H9 (cell line): ENCODE measurements around the gene KIF21A. TPM values are rescaled to one million over a fixed set of nuclear protein-coding genes. Genes with fewer than 3 reads are reported as not detected.

ENCODE experiments used
- DNase-seq: peaks from one replicate; pipeline ENCODE4 v3.0.0-alpha.2; 2017
- H2AFZ ChIP-seq: one replicate; pipeline ENCODE4 v1.6.1; 2013; ENCODE audit warnings: mild to moderate bottlenecking, low read length, control low read depth, moderate library complexity
- H2AK5ac ChIP-seq: 2 replicates; pipeline ENCODE4 v1.6.1; 2013; ENCODE audit warnings: low read length, control low read depth, mixed read lengths; ENCODE audit not compliant: insufficient read length
- H2BK120ac ChIP-seq: one replicate; pipeline ENCODE4 v1.6.1; 2013; ENCODE audit warnings: low read depth, mild to moderate bottlenecking, low read length, control low read depth, inconsistent platforms; ENCODE audit not compliant: poor library complexity, severe bottlenecking
- H2BK12ac ChIP-seq: 2 replicates; pipeline ENCODE4 v1.6.1; 2013; ENCODE audit warnings: low read length, control low read depth, mixed read lengths, low read depth; ENCODE audit not compliant: insufficient read length
- H2BK15ac ChIP-seq: 2 replicates; pipeline ENCODE4 v1.6.1; 2013; ENCODE audit warnings: low read depth, low read length, control low read depth
- H2BK20ac ChIP-seq: one replicate; pipeline ENCODE4 v1.6.1; 2013; ENCODE audit warnings: low read depth, mild to moderate bottlenecking, low read length, control low read depth, inconsistent platforms; ENCODE audit not compliant: poor library complexity, severe bottlenecking
- H2BK5ac ChIP-seq: 2 replicates; pipeline ENCODE4 v1.6.1; 2013; ENCODE audit warnings: low read length, control low read depth, mixed read lengths; ENCODE audit not compliant: insufficient read length
- H3K14ac ChIP-seq: 2 replicates; pipeline ENCODE4 v1.6.1; 2013; ENCODE audit warnings: low read length, control low read depth; ENCODE audit not compliant: insufficient read depth
- H3K18ac ChIP-seq: 2 replicates; pipeline ENCODE4 v1.6.1; 2013; ENCODE audit warnings: low read depth, mild to moderate bottlenecking, mixed read lengths, low read length, control low read depth; ENCODE audit not compliant: insufficient read length
- H3K23ac ChIP-seq: 2 replicates; pipeline ENCODE4 v1.6.1; 2013; ENCODE audit warnings: low read length, control low read depth, mixed read lengths, low read depth; ENCODE audit not compliant: insufficient read length
- H3K23me2 ChIP-seq: 2 replicates; pipeline ENCODE4 v1.6.1; 2013; ENCODE audit warnings: low read depth, mild to moderate bottlenecking, mixed read lengths, low read length, control low read depth; ENCODE audit not compliant: insufficient read length, poor library complexity, severe bottlenecking
- H3K27ac ChIP-seq: 2 replicates; pipeline ENCODE4 v1.5.1; 2013; ENCODE audit warnings: low read length, control low read depth, mixed read lengths, low read depth; ENCODE audit not compliant: insufficient read length
- H3K27me3 ChIP-seq: 2 replicates; pipeline ENCODE4 v1.6.1; 2013; ENCODE audit warnings: low read length, control low read depth, inconsistent platforms; ENCODE audit not compliant: insufficient read depth
- H3K4ac ChIP-seq: 2 replicates; pipeline ENCODE4 v1.6.1; 2013; ENCODE audit warnings: low read depth, mild to moderate bottlenecking, control low read depth, inconsistent platforms, low read length, moderate library complexity
- H3K4me1 ChIP-seq: 2 replicates; pipeline ENCODE4 v1.6.1; 2013; ENCODE audit warnings: low read length, control low read depth, inconsistent platforms; ENCODE audit not compliant: insufficient read depth
- H3K4me2 ChIP-seq: 2 replicates; pipeline ENCODE4 v1.6.1; 2013; ENCODE audit warnings: low read length, control low read depth, mixed read lengths; ENCODE audit not compliant: insufficient read length, insufficient read depth
- H3K56ac ChIP-seq: 2 replicates; pipeline ENCODE4 v1.6.1; 2013; ENCODE audit warnings: low read depth, mild to moderate bottlenecking, mixed read lengths, low read length, control low read depth; ENCODE audit not compliant: insufficient read length
- H3K79me1 ChIP-seq: 2 replicates; pipeline ENCODE4 v1.6.1; 2013; ENCODE audit warnings: low read depth, mild to moderate bottlenecking, moderate library complexity, low read length, control low read depth, inconsistent platforms; ENCODE audit not compliant: insufficient read depth, poor library complexity, severe bottlenecking
- H3K79me2 ChIP-seq: 2 replicates; pipeline ENCODE4 v1.6.1; 2013; ENCODE audit warnings: low read length, control low read depth, inconsistent platforms; ENCODE audit not compliant: insufficient read depth
- H3K9ac ChIP-seq: 2 replicates; pipeline ENCODE4 v1.6.1; 2013; ENCODE audit warnings: low read length, control low read depth, mixed read lengths; ENCODE audit not compliant: insufficient read length; ENCODE audit errors: extremely low read depth
- H3K9me3 ChIP-seq: one replicate; pipeline ENCODE4 v1.6.1; 2013; ENCODE audit warnings: low read depth, low read length, inconsistent platforms; ENCODE audit not compliant: control insufficient read depth
- H3T11ph ChIP-seq: one replicate; pipeline ENCODE4 v1.6.1; 2013; ENCODE audit warnings: mild to moderate bottlenecking, low read length, control low read depth, inconsistent platforms
- H4K20me1 ChIP-seq: one replicate; pipeline ENCODE4 v1.6.1; 2013; ENCODE audit not compliant: control insufficient read depth, insufficient read length, insufficient read depth
- H4K5ac ChIP-seq: 2 replicates; pipeline ENCODE4 v1.6.1; 2013; ENCODE audit warnings: low read depth, mild to moderate bottlenecking, mixed read lengths, low read length, control low read depth; ENCODE audit not compliant: insufficient read length
- H4K8ac ChIP-seq: replicated peaks from 2 replicates; pipeline ENCODE4 v1.6.1; 2013; ENCODE audit warnings: low read length, control low read depth, mixed read lengths, low read depth; ENCODE audit not compliant: insufficient read length
- H4K91ac ChIP-seq: 2 replicates; pipeline ENCODE4 v1.6.1; 2013; ENCODE audit warnings: low read depth, mild to moderate bottlenecking, moderate library complexity, mixed read lengths, low read length, control low read depth; ENCODE audit not compliant: insufficient read length
- H3K27ac Mint-ChIP-seq, 3 experiments: 2 replicates in 2 of 3; 3 replicates in 1 of 3; pipeline ENCODE4 v1.8.0; 2020 to 2021; ENCODE audit warnings: mixed read lengths in 3 of 3, mild to moderate bottlenecking in 1 of 3, moderate library complexity in 1 of 3
- H3K27me3 Mint-ChIP-seq: 2 replicates; pipeline ENCODE4 v1.8.0; 2021; ENCODE audit warnings: low read depth, mild to moderate bottlenecking, moderate library complexity, mixed read lengths
- H3K36me3 Mint-ChIP-seq, 3 experiments: 2 replicates in 2 of 3; 3 replicates in 1 of 3; pipeline ENCODE4 v1.8.0; 2020 to 2021; ENCODE audit warnings: low read depth in 3 of 3, mixed read lengths in 3 of 3; ENCODE audit not compliant: insufficient read depth in 1 of 3
- H3K4me1 Mint-ChIP-seq, 2 experiments: 2 replicates each; pipeline ENCODE4 v1.8.0; 2020; ENCODE audit warnings: mixed read lengths in 2 of 2
- H3K4me3 Mint-ChIP-seq, 2 experiments: 2 replicates in 1 of 2; 3 replicates in 1 of 2; pipeline ENCODE4 v1.8.0; 2020 to 2021; ENCODE audit warnings: mild to moderate bottlenecking in 2 of 2, mixed read lengths in 2 of 2, moderate library complexity in 1 of 2
- H3K9me3 Mint-ChIP-seq, 2 experiments: 2 replicates in 1 of 2; 3 replicates in 1 of 2; pipeline ENCODE4 v1.8.0; 2020; ENCODE audit warnings: mild to moderate bottlenecking in 2 of 2, mixed read lengths in 2 of 2, moderate library complexity in 1 of 2
- CTCF ChIP-seq: fragments of 200-600 bp; sonication (generic); conservative IDR thresholded peaks from 3 replicates; pipeline ENCODE4 v1.8.0; 2021; ENCODE audit warnings: antibody characterized with exemption, mild to moderate bottlenecking
- WGBS: extraction: QIAGEN DNeasy Blood & Tissue Kit; methylation state at CpG from one replicate; pipeline ENCODE4 v1.1.7; 2013; ENCODE audit warnings: missing lambda C conversion rate, low lambda C conversion rate, mixed read lengths; ENCODE audit not compliant: insufficient read length; ENCODE audit errors: extremely low coverage; 5-methylcytosine and 5-hydroxymethylcytosine counted together
- total RNA-seq: library from RNA; stranded (reverse); gene quantifications from 2 replicates; pipeline ENCODE4 v1.2.1, GENCODE V29; 2021

Gene KIF21A
- total RNA-seq, 1 experiment from 2014 or later: 17.2 TPM

GRCh38 chr12:39389399-39390150 is 53.3 kb downstream of the KIF21A start:
- no peak overlapping the region for H2AFZ ChIP-seq
- no peak overlapping the region for H4K8ac ChIP-seq
- H3K56ac ChIP-seq: no peak overlapping the region
- H3K23ac ChIP-seq: no peak overlapping the region
- H3K4me2 ChIP-seq: no peak overlapping the region
- no peak overlapping the region for H4K91ac ChIP-seq
- no peak overlapping the region for H3K4me3 Mint-ChIP-seq
- no peak for DNase-seq
- H3K18ac ChIP-seq: no peak overlapping the region
- no peak overlapping the region for H2BK120ac ChIP-seq
- H2BK5ac ChIP-seq: no peak overlapping the region
- H3K23me2 ChIP-seq: no peaks in the 10 kb centered on the region
- peaks cover 0 to 5% (median 0%) of the 10 kb centered on the region in 3 experiments; a peak in 3 of 7 replicates for H3K36me3 Mint-ChIP-seq
- no peak overlapping the region for H2BK12ac ChIP-seq
- H3K4ac ChIP-seq: no peak overlapping the region
- no peaks in the 10 kb centered on the region for H3K9me3 ChIP-seq
- no peak overlapping the region for H3K27ac ChIP-seq
- H3K27me3 ChIP-seq: no peaks in the 10 kb centered on the region
- H4K20me1 ChIP-seq: no peaks in the 10 kb centered on the region
- no peaks in the 10 kb centered on the region for H3K79me1 ChIP-seq
- no peak overlapping the region for H3T11ph ChIP-seq
- TF ChIP-seq CTCF: no peak
- H3K27ac Mint-ChIP-seq: no peak overlapping the region
- no peak overlapping the region for H2BK20ac ChIP-seq
- H3K27me3 Mint-ChIP-seq: no peaks in the 10 kb centered on the region
- WGBS: no CpG with 5 or more reads among the region's 2 CpGs
- peaks cover 3% of the 10 kb centered on the region; the same call in 1 of the 2 replicates for H3K79me2 ChIP-seq
- H3K9me3 Mint-ChIP-seq: no peaks in the 10 kb centered on the region
- peaks cover 37 to 38% of the 10 kb centered on the region in 2 experiments for H3K4me1 Mint-ChIP-seq
- H2AK5ac ChIP-seq: no peak overlapping the region
- H2BK15ac ChIP-seq: no peak overlapping the region
- H4K5ac ChIP-seq: no peak overlapping the region
- peaks cover 17% of the 10 kb centered on the region; the same call in 1 of the 2 replicates for H3K4me1 ChIP-seq
- no peak overlapping the region for H3K9ac ChIP-seq
- H3K14ac ChIP-seq: no peak overlapping the region
